NT2/D1 (cell line): ENCODE measurements around the gene ST6GALNAC4.

Experiments
- DNase-seq: peaks from one replicate; pipeline ENCODE4 v3.0.0-alpha.2; 2011; ENCODE audit warnings: low read depth, low spot score
- H3K27me3 ChIP-seq: 2 replicates; pipeline ENCODE4 v1.6.0; 2011; ENCODE audit warnings: mild to moderate bottlenecking; ENCODE audit not compliant: insufficient read length, insufficient read depth
- H3K36me3 ChIP-seq: 2 replicates; pipeline ENCODE4 v1.6.1; 2011; ENCODE audit warnings: mild to moderate bottlenecking, low read length, mixed read lengths; ENCODE audit not compliant: insufficient read depth, insufficient read length
- H3K4me1 ChIP-seq: 2 replicates; pipeline ENCODE4 v1.5.1; 2011; ENCODE audit not compliant: insufficient read depth, insufficient read length
- H3K4me3 ChIP-seq: 2 replicates; pipeline ENCODE4 v1.5.1; 2011; ENCODE audit warnings: low read depth; ENCODE audit not compliant: insufficient read length
- H3K9ac ChIP-seq: 2 replicates; pipeline ENCODE4 v1.6.0; 2011; ENCODE audit warnings: low read depth; ENCODE audit not compliant: insufficient read length
- H3K9me3 ChIP-seq: 2 replicates; pipeline ENCODE4 v1.5.1; 2011; ENCODE audit warnings: mild to moderate bottlenecking, low read length; ENCODE audit not compliant: insufficient read depth
- SUZ12 ChIP-seq: IDR thresholded peaks from 2 replicates; pipeline ENCODE4 v1.6.1; 2011; ENCODE audit not compliant: insufficient read length, insufficient read depth; ENCODE audit errors: extremely low read depth
- YY1 ChIP-seq: IDR thresholded peaks from 2 replicates; pipeline ENCODE4 v1.6.1; 2011; ENCODE audit not compliant: insufficient read length, insufficient read depth
- ZNF274 ChIP-seq: IDR thresholded peaks from 2 replicates; pipeline ENCODE4 v1.6.1; 2011; ENCODE audit warnings: mild to moderate bottlenecking, low read depth, low read length

Gene ST6GALNAC4

DNA sequence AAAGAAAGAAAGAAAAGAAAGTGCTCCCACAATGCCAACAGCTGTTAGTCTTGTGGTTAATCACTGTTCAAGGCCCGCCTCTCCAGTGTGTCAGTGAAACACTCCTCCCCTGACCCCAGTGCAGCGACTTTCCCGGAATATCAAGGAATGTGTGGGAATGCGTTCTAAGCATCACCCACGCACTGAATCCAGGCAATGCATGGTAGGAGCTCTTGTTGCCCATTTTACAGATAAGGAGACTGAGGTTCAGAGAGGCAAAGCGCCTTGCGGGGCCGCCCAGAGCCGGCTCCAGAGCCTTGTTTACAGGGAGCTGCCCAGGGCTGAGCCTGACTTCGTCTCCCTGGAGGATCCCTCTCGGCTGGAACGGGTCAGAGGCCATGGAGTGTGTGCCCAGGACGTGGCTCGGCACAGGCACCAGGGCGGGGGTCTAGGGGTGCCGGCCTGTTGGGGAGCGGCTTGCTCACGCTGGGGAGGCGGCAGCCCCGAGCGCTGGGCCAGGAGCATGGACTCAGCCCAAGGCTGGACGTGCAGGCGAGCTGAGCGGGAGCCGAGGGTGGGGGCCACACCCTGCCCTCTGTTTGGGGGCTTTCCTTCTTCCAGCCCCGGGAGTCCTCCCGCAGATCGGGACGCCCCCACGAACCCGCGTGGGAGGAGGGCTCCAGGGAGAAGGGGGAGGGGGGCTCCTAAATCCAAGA is 18.3 kb downstream of the ST6GALNAC4 start:
- peaks cover 5% of the 10 kb centered on the region for H3K27me3 ChIP-seq
- no peak for TF ChIP-seq ZNF274
- no peak for TF ChIP-seq YY1
- TF ChIP-seq SUZ12 = no peak
- H3K9me3 ChIP-seq = peaks cover 6% of the 10 kb centered on the region; the same call in 1 of the 2 replicates
- H3K4me1 ChIP-seq = peaks cover 18% of the 10 kb centered on the region
- peaks cover 30% of the 10 kb centered on the region for H3K36me3 ChIP-seq
- H3K9ac ChIP-seq = peak overlapping the region; percentile 81
- H3K4me3 ChIP-seq = peak overlapping the region; percentile 69
- DNase-seq = no peak

DNA sequence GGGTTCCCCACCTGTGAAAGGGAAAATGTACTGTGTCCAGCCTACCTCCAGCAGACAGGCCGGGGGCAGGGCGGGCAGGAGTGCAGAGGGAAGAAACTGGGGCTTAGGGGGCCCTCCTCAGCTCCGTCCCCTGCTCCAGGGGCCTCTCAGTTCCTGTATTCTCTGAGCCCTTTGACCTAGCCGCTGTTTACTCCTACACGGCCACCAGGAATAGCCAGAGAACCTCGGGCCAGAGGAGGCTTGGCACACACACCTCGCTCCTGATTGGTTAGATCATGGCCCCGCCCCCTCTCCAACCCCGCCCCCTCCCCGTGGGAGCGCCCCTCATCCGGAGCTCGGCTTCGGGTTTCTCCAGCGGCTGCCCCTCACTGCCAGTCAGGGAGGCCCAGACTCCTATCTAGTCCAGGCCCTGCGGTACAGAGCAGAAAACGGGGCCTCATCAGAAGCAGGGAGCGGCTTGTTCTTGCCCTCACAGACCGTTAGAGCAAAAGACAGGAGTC is 19.6 kb downstream of the ST6GALNAC4 start:
- H3K27me3 ChIP-seq = peaks cover 5% of the 10 kb centered on the region
- H3K4me3 ChIP-seq = no peak overlapping the region
- peaks cover 16% of the 10 kb centered on the region for H3K4me1 ChIP-seq
- H3K9me3 ChIP-seq = peaks cover 19% of the 10 kb centered on the region
- peaks cover 43% of the 10 kb centered on the region for H3K36me3 ChIP-seq
- TF ChIP-seq SUZ12 = no peak
- TF ChIP-seq ZNF274 = no peak
- TF ChIP-seq YY1 = no peak
- H3K9ac ChIP-seq = peak overlapping the region; percentile 59
- peak; percentile 75 for DNase-seq

DNA sequence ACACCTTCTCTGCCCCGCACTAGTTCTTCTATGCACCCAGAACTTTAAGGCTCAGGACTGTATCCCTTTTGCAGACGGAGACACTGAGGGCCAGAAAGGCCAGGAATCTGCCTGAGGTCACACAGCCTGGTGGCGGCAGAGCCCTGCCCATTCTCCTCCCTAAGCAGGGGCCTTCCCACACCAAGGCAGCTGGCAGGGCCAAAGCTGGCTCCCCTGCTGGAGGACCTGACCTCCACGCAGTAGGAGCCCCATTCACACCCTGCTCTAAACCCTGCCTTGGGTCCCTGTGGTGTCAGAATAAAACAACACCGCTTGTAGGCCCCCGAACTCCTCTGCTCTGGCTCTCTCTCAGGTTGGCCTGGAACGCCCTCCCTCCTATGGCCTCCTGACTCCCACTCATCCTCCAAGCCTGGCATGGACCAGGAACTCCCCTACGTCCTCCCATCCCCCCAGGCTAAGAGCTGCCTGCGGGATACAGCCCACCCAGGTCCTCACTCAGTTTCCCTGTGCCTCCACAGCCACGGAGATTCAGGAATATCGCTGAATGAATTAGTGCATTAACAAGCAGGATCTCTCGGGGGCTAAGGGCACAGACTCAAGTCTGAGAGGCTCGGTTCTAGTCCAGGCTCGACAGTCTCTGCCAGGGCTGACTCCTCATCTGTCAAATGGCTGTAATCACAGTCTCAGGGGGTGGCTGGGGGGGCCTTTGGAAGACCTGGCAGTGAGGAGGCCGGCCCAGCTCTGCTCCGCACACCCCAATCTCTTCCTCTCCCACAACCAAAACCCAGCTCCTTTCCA is 20.2 kb downstream of the ST6GALNAC4 start:
- TF ChIP-seq YY1 (no peak), SUZ12 (no peak), ZNF274 (no peak)
- Histone ChIP-seq H3K4me3 (no peak overlapping the region), H3K4me1 (peaks cover 16% of the 10 kb centered on the region), H3K9ac (peak overlapping the region; percentile 46), H3K27me3 (peaks cover 5% of the 10 kb centered on the region), H3K36me3 (peaks cover 43% of the 10 kb centered on the region), H3K9me3 (peaks cover 22% of the 10 kb centered on the region)
- DNase-seq = no peak

DNA sequence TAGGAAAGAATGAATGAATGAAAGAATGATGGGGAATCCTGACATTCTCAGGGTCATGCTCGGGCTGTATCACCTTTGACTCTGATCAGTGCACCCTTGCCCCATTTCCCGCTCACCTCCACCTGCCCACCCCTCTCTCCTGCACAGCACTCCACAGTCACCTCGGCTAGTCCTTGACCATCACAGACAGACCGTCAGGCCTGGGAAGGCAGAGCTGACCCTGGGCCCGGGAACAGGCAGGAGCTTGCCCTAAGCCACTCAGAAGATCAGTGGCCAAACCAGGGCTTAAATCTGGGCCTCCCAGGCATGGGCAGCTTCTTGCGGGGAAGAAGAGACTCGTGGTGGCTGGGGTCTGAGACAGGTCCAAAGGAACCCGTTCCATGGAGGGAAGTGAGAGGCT is 21.0 kb downstream of the ST6GALNAC4 start:
- Histone ChIP-seq H3K9me3 (peaks cover 22% of the 10 kb centered on the region), H3K4me3 (no peak overlapping the region)
- TF ChIP-seq YY1 (no peak), SUZ12 (no peak), ZNF274 (no peak)

DNA sequence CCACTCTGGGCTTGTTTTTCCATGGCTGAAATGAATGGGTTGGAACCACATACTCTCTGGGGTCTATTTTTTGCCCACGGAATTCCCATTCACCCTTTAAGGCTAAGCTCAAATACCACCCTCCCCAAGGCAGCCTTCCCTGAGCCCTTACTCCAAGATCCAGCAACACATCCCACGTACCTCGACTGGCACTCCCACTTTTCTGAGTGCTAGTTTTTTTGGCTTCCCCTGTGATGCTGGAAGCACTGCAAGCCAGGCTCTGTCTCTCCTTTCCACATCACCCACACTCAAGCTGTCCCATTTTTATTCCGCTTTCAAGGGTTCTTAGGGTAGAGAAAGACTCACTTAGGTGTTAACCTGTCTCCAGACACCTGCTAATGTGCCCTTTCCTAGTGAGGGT is 23.4 kb downstream of the ST6GALNAC4 start:
- Histone ChIP-seq H3K36me3 (peaks cover 56% of the 10 kb centered on the region), H3K4me3 (no peak overlapping the region), H3K27me3 (no peaks in the 10 kb centered on the region), H3K4me1 (peaks cover 13% of the 10 kb centered on the region), H3K9ac (no peak overlapping the region), H3K9me3 (peaks cover 22% of the 10 kb centered on the region)
- no peak for DNase-seq
- no peak for TF ChIP-seq SUZ12
- no peak for TF ChIP-seq ZNF274
- TF ChIP-seq YY1 = no peak

More for the DNA sequence above, 21.0 kb downstream of the ST6GALNAC4 start:
- no peak for DNase-seq
- Histone ChIP-seq H3K9ac (no peak overlapping the region), H3K27me3 (peaks cover 5% of the 10 kb centered on the region), H3K36me3 (peaks cover 45% of the 10 kb centered on the region), H3K4me1 (peaks cover 16% of the 10 kb centered on the region)

DNA sequence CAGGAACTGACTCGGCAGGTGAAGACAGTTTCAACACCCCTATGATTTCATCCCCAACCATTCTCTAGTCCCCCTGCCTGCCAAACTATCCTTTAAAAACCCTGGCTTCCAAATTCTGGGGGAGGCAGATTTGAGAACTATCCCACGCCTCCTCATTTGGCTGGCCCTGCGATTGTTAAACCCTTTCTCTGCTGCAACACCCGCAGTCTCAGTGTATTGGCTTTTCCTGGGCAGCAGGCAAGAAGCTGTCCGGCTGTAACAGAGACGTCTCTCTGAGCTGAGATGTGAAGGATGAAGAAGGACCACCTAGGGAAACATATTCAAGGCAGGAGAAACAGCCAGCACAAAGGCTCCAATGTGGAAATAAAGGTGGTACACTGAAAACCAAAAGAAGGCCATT is 24.0 kb downstream of the ST6GALNAC4 start:
- H3K27me3 ChIP-seq = no peaks in the 10 kb centered on the region
- H3K9me3 ChIP-seq = peaks cover 22% of the 10 kb centered on the region
- no peak overlapping the region for H3K9ac ChIP-seq
- DNase-seq = no peak
- H3K4me1 ChIP-seq = peaks cover 13% of the 10 kb centered on the region
- no peak overlapping the region for H3K4me3 ChIP-seq
- H3K36me3 ChIP-seq = peaks cover 56% of the 10 kb centered on the region
- TF ChIP-seq SUZ12 (no peak), ZNF274 (no peak), YY1 (no peak)

DNA sequence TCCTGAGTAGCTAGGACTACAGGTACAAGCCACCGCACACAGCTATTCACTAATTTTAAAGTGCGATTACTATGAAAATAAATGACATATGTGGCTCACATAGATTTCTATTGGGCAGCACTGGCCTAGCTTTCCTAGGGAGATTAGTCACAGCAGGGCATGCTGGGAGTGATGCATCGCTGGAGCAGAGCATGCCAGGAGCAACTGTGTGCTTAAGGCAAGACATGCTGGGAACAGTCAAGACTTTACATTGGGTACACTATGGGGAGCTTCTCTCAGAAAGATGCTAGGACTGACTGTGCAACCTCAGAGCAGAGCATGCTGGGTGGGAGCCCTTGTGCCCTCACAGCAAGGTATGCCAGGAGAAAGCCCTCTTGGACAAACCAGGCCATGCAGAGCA is 26.8 kb downstream of the ST6GALNAC4 start:
- Histone ChIP-seq H3K4me3 (no peak overlapping the region), H3K9me3 (peaks cover 22% of the 10 kb centered on the region), H3K9ac (no peak overlapping the region), H3K36me3 (peaks cover 57% of the 10 kb centered on the region), H3K4me1 (peaks cover 11% of the 10 kb centered on the region), H3K27me3 (no peaks in the 10 kb centered on the region)
- no peak for DNase-seq
- no peak for TF ChIP-seq ZNF274
- no peak for TF ChIP-seq YY1
- no peak for TF ChIP-seq SUZ12
